Measurements from ENCODE around the gene ADK.

ADK gene

DNA sequence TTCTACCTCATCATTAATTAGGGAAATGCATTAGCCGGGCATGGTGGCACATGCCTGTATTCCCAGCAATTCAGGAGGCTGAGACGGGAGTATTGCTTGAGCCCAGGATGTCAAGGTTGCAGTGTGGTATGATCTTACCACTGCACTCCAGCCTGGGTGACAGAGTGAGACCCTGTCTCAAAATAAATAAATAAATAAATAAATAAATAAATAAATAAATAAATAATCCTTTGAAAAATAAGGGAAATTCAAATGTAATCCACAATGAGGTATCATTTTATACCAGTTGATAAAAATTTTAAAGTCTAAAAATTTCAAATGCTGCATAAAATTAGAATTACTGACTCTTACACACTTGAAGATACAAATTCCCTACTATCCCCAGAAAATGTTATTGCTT lies 334.3 kb downstream of the ADK start:
- Histone ChIP-seq H3K27ac (replicated peaks) (no peak overlapping the region), H3K4me3 (replicated peaks; ENCODE audit: insufficient read depth, low read length) (no peak overlapping the region), H3K27me3 (ENCODE audit: insufficient read depth, poor library complexity, severe bottlenecking) (no peaks in the 10 kb centered on the region)
- TF ChIP-seq, protein P1, sequence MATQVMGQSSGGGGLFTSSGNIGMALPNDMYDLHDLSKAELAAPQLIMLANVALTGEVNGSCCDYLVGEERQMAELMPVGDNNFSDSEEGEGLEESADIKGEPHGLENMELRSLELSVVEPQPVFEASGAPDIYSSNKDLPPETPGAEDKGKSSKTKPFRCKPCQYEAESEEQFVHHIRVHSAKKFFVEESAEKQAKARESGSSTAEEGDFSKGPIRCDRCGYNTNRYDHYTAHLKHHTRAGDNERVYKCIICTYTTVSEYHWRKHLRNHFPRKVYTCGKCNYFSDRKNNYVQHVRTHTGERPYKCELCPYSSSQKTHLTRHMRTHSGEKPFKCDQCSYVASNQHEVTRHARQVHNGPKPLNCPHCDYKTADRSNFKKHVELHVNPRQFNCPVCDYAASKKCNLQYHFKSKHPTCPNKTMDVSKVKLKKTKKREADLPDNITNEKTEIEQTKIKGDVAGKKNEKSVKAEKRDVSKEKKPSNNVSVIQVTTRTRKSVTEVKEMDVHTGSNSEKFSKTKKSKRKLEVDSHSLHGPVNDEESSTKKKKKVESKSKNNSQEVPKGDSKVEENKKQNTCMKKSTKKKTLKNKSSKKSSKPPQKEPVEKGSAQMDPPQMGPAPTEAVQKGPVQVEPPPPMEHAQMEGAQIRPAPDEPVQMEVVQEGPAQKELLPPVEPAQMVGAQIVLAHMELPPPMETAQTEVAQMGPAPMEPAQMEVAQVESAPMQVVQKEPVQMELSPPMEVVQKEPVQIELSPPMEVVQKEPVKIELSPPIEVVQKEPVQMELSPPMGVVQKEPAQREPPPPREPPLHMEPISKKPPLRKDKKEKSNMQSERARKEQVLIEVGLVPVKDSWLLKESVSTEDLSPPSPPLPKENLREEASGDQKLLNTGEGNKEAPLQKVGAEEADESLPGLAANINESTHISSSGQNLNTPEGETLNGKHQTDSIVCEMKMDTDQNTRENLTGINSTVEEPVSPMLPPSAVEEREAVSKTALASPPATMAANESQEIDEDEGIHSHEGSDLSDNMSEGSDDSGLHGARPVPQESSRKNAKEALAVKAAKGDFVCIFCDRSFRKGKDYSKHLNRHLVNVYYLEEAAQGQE (IDR thresholded peaks at IDR 0.05; ENCODE audit: insufficient replicate concordance, low read depth): no peak
- TF ChIP-seq GABPA (IDR thresholded peaks at IDR 0.05; ENCODE audit: low read depth): no peak
- TF ChIP-seq, protein P2, sequence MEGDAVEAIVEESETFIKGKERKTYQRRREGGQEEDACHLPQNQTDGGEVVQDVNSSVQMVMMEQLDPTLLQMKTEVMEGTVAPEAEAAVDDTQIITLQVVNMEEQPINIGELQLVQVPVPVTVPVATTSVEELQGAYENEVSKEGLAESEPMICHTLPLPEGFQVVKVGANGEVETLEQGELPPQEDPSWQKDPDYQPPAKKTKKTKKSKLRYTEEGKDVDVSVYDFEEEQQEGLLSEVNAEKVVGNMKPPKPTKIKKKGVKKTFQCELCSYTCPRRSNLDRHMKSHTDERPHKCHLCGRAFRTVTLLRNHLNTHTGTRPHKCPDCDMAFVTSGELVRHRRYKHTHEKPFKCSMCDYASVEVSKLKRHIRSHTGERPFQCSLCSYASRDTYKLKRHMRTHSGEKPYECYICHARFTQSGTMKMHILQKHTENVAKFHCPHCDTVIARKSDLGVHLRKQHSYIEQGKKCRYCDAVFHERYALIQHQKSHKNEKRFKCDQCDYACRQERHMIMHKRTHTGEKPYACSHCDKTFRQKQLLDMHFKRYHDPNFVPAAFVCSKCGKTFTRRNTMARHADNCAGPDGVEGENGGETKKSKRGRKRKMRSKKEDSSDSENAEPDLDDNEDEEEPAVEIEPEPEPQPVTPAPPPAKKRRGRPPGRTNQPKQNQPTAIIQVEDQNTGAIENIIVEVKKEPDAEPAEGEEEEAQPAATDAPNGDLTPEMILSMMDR (IDR thresholded peaks at IDR 0.05; ENCODE audit: insufficient read depth, low read length): no peak
- TF ChIP-seq POLR2AphosphoS5 (IDR thresholded peaks at IDR 0.05; ENCODE audit: low read depth): no peak
- no peak for DNase-seq (ENCODE audit: low read depth in 1 of 2, low spot score in 1 of 2)

DNA sequence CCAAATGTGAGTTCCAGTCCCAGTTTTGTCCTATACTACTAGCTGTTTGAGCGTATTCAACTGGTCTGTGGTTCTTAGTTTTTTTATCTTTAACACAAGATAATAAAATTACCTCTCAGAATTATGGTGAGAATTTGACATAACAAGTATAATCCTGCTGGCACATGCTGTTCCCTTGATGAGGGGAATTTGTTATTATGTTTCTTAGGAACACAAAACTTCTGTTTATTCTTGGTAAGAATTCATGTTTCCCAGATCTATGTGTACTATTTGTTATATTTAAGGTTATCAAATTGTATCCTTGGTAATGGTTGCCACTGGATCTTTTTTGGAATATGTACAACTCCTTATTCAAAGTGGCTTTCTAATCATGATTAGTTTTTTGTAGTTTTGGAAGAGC lies 335.6 kb downstream of the ADK start:
- Histone ChIP-seq H3K27ac (replicated peaks) (no peak overlapping the region), H3K27me3 (ENCODE audit: insufficient read depth, poor library complexity, severe bottlenecking) (no peaks in the 10 kb centered on the region), H3K4me3 (replicated peaks; ENCODE audit: insufficient read depth, low read length) (no peak overlapping the region)
- no peak for DNase-seq (ENCODE audit: low read depth in 1 of 2, low spot score in 1 of 2)
- TF ChIP-seq, protein P2 (IDR thresholded peaks at IDR 0.05; ENCODE audit: insufficient read depth, low read length): no peak
- TF ChIP-seq POLR2AphosphoS5 (IDR thresholded peaks at IDR 0.05; ENCODE audit: low read depth) (no peak), SPI1 (IDR thresholded peaks at IDR 0.05; ENCODE audit: borderline replicate concordance, low read depth) (no peak), GABPA (IDR thresholded peaks at IDR 0.05; ENCODE audit: low read depth) (no peak)
- TF ChIP-seq, protein P1 (IDR thresholded peaks at IDR 0.05; ENCODE audit: insufficient replicate concordance, low read depth): no peak

DNA sequence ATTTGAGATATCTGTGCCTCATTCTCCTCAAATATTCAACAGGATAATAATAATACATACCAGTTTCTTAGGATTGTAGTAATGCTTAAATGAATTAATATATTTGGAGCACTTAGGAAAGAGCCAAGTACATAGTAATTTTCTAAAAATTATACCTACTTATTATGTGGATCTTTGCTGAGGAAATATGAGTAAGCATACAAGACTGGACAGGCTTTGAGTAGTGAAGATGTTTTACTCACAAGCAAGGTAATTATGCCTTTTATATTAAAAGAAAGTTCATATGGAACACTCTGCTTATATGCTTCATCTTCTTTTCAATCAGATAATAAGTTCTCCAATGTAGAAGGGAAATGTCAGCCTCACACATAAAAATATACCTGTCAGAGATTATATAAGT lies 337.9 kb downstream of the ADK start:
- H3K27ac ChIP-seq (replicated peaks): no peak overlapping the region
- TF ChIP-seq SPI1 (IDR thresholded peaks at IDR 0.05; ENCODE audit: borderline replicate concordance, low read depth) (no peak), POLR2AphosphoS5 (IDR thresholded peaks at IDR 0.05; ENCODE audit: low read depth) (no peak), GABPA (IDR thresholded peaks at IDR 0.05; ENCODE audit: low read depth) (no peak)
- TF ChIP-seq, protein P2 (IDR thresholded peaks at IDR 0.05; ENCODE audit: insufficient read depth, low read length): no peak
- TF ChIP-seq, protein P1 (IDR thresholded peaks at IDR 0.05; ENCODE audit: insufficient replicate concordance, low read depth): no peak
- no peak for DNase-seq (ENCODE audit: low read depth in 1 of 2, low spot score in 1 of 2)
- no peak overlapping the region for H3K4me3 ChIP-seq (replicated peaks; ENCODE audit: insufficient read depth, low read length)
- no peaks in the 10 kb centered on the region for H3K27me3 ChIP-seq (ENCODE audit: insufficient read depth, poor library complexity, severe bottlenecking)

All from HL-60 (cell line).